Measurements from ENCODE around the gene POLE4.
A peak's percentile ranks its signal among the peaks of the same experiment; 100 is the strongest.

POLE4 gene, protein sequence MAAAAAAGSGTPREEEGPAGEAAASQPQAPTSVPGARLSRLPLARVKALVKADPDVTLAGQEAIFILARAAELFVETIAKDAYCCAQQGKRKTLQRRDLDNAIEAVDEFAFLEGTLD

DNA sequence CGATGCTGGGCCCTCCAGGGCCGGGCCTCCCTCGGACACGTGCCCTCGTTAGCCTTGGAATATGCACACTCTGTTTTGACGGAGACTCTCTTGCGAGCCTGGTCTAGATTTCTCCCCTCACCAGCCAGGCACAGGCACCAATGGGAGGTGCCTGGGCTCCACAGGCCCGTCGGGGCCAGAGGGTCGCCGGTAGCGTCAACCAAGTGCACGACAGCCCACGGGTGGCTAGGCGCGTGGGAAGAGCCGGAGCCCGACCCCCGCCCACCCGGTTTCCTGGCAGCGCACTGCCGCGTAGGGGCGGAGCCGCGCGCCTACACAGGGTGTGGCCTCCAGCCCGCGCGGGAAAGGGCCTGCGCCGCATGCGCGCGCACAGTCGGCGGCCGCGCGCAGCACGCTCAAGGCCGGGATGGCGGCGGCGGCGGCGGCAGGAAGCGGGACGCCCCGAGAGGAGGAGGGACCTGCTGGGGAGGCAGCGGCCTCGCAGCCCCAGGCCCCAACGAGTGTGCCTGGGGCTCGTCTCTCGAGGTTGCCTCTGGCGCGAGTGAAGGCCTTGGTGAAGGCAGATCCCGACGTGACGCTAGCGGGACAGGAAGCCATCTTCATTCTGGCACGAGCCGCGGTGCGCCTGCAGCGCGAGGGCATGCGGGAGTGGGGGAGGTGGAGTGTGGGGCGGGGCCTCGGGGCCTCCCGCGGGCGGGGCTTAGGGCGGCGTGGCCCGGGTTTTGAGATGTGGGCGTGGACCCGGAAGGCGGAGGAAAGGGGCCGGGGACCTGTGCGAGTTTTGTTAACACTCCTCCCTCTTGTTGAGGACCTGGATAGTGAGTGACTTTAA lies at the start of gene POLE4:
Gene POLE4 (plus strand): TSS at position 370 of the 832 bp plus-strand sequence. CDS start 37 bp downstream, at position 407.
- DNase-seq, result peak; percentile 95

DNA sequence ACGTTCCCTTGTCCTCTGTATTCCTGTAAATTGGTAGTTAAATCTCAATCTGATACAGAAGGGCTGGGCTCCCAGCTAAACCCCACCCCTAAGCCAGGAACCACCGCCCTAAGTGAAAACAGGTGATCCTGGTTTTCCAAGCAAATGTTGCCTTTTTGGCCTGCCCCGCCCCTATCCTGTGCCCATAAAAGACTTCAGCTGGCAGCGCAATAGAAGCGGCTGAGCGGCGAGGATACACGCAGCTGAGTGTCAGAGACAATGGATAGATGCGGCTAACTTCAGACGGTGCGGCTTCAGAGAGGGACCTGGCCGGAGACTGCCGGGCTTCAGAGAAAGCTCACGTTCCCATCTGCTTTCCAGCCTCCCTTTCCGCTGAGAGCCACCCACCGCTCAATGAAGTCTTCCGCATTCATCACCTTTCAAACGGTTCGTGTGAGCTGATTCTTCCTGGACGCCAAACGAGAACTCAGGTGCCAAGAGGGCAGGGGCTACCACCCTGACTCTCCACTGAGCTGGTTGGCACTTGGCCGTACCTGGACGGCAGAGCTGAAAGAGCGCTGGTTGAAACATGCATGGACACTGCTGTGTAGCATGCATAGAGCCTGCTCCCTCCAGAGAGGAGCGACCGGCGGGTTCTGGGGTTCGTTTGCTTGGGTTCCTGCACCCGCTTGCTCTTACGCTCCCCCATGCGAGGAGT lies 49.5 kb upstream of the POLE4 start:
- peak; percentile 19 for DNase-seq

DNA sequence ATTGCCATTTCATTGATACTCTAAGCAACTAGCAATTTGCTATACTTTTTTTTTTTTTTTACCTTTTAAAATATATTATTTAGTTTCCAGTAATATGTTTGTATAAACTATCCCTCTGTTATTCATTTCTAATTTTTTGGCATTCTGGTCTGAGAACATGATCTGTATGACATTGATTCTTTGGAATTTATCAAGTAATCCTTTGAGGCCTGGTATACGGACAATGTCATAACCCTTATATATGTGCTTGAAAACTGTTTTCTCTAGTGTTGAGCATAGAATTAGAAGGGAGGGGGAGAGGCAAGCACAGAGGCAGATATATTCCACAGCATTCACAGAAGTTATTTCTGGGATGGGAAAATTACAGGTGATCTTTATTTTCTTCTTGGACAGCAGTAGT lies 48.2 kb upstream of the POLE4 start:
- DNase-seq, result no peak

DNA sequence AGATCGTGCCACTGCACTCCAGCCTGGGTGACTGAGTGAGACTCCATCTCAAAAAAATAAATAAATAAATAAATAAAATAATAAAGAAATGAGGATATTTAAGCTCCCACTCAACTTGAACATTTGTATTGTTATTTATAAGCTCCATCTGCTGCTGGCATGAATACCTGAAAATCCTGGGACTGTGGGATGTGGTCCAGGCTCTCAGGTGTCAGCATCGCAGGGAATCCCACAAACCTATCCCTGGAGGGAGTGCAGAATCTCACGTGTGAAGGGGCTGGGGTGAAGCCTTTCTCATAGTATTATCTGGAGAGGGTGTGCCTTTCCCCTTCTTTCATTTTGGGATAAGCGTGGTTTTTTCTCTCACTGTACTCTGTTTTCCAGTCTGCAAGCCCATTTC lies 47.4 kb upstream of the POLE4 start:
- DNase-seq, result no peak

DNA sequence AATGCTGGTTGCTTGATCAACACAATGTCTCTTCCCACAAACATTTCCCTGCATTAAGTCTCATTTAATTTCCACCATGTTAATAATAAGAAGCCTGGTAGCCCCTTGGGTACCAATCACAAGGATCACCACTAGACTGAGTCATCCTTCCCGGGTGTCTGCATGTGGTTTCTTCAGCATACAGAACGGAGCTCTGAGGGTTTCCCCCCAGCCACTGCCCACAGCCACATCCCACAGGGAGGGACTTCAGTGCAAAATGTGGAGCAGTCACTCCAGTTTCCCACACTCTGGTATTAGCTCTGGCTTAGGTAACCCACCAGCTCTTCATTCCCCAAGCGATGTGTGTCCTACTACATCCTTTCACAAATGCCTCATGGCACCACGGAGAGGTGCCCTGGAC lies 42.7 kb upstream of the POLE4 start:
- DNase-seq, result no peak

DNA sequence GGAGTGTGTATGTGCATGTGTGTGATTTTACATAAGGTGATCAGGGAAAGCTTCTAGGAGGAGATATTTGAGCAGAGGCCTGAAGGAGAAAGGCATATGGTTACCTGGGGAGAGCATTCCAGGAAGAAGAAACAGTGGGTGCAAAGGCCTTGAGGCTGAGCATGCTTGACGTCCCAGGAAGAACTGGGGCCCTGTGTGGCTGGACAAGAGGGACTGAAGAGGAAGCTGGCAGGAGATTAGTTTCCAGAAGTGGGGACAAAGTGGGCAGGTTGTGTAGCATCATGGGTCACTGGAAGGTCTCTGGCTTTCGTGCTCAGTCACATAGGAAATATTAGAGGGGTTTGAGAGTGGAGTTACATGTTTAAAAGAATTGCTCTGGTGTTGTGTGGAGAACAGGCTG lies 42.0 kb upstream of the POLE4 start:
- DNase-seq, result no peak

DNA sequence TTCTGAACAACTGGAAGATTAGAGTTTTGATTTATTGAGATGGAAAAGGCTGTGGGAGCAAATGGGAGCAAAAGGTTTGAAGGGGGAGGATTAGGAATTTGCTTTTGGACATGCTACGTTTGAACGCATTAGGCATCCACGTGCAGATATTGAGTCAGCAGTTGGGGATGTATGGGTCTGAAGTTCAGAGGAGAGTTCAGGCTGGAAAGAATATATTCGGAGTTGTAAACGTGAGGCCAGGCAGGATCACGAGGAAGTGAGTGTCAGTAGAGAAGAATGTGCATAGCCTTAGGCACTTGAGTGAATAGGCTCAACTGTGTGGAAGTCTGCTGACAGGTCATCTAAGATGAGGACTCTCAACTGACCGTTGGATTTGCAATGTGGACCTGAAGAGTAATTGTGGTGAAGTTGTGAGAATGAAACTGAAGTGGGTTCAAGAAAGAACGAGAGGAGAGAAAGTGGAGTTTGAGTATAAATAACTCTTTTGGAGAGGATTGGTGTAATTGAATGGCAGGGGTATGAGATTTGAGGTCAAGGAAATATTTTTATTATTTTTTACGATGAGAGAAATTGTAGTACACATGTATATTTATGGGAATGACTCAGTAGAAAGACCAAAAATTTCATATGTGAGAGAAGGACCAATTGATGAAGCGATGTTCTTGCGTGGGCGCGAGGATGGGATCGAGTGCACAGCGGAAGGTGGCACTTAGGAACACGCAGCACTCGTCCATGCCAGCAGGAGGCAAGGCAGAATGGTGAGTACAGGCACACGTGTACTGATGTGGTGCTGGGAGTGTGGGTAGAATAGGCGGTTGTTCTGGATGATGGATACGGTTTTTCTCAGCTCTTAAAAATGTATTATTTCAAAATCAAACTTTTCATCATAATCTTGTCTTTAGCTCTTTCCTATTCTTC lies 40.5 kb upstream of the POLE4 start:
- DNase-seq, result no peak

DNA sequence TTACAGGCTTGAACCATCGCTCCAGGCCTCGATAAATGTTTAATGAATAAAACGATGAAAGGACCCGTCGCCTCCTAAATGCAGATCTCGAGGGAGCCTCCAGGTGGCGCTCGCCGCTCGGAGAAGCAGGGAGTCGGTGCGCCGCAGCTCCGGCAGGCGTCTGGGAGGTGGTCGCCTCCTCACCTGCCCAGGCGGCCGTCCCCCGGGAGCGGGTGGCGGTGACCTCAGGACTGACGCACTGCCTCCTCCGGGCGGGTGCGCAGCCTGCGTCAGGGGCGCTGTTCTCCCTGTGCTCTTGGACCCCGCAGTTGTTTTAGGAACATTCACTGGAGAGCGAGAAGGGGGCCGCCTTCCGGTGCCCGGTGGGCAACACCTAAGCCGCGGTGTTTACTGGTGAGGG lies 38.6 kb upstream of the POLE4 start:
- peak; percentile 83 for DNase-seq

DNA sequence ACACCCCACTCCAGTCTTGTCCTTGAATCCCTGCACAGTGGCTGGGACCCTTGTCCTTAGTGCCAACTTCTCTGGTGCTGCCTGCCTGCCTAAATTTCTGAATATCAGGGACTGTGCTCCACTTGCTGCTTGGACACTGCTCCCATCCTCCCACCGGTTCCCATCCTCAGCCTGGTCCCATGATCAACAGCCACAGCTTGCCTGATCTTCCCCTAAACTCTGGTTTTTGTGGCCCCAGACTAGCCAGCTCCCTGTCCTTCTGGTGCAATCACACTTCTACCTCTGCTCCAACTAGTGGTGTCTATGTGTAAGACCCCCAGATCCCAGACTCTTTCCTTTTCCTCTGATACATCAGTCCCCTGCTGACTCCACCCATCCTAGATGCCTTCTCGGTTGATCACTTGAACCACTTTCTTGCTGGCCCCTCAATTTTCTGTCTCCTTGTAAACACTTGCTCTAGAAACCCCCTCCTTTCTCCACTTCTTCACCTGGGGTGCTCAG lies 37.2 kb upstream of the POLE4 start:
- no peak for DNase-seq

DNA sequence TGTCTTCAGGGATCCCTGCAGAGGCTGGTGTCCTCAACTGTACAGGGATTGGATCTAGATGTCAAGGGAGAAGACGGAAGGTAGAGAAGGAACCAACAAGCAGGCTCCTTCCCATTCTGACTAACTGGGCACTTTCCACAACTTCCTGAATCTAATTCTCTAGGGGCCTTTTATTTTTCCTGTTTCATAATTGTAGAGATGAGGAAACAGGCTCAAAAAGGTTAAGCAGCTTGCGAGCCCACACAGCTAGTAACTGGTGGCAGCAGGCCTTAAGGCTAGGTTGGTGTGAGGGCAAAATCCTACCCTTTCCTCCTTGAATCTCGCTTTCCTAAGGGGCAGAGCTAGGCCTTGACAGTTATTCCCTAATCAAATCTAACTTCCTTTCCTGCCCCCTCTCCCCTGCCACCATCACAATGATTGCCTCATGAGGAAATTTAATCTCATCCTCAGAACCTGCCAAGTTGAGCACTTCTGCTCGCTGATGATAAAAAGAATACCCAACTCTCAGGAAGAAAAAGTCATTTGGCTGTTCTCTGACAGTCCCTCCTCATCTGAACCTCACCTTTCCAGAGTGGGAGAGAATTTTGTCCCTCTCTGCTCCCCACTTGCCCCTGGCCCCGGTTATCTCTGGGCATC lies 35.7 kb upstream of the POLE4 start:
- no peak for DNase-seq

DNA sequence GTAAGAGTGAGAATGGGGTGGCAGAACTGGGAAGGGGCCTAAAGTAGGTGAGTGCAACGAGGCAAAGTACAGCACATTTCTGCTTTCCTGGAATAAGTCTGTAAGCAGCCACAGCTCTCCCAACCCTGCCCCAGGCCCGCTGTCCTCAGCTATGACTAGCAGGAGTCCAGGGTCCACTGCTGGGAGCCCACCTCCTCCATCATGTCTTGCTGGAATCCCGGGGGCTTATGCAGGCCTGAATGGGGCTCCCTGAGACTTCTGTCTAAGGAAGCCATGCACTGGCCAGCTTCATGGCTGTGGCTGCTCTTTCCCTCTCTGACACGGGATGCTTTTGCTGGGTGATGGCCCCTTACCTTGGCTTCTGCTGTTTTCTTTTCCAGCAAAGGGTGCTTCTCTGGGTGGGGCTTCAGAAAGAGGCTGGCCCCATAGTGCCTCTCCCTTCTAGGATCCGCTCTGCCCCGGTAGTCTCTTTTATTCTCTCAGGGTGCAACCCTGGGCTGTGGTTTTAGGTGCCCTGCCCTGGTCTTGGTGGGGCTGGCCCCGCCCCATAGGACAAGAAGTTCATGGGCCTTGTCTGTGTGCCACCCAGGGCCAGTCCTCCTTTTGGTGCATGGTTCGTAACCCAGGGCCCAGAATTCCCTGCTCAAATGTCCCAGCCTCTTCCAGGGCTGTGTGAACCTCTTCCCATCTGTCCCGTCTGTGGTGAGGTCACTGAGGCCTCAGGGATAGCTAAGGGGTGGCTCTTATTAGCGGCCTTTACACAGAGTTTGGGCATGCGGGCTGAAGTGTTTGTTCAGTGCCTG lies 33.8 kb upstream of the POLE4 start:
- DNase-seq, result no peak

DNA sequence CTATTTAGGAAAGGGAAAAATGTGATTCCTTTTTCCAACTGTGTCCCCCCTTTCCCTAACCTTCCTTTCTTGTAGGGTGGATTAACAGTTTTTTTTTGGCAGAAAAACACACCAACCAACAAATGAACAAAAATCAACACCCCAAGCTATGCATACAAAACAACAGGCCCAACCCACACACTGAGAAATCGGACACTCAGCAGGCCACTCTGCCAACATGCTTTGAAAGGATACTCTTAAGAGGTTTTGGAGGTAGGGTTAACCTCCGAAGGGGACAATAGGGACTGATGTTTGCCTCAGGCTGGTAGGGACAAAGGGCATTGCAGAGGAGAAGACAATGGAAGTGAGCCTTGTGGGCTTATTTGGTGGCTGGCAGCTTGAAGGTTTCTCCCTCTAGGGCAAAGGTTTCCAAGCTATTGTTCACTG lies 33.1 kb upstream of the POLE4 start:
- DNase-seq, result no peak

DNA sequence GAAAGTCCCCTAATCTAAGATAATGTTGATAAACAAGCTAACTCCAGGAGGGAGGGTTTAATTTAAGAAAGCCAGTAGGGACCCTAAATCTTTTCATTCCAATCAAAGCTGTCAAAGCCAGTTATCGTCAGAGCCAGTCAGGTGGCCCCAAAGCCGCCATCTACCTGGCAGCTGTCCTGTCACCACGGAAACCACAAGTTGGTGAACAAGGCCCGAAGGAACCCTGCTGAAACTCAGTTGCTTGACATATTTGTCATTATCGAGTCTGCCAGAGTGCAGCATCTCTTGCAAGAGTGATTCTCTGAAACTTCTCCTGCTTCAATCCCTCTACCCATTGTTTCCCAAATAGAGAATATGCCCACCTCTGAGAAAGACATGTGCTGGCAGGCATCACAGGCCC lies 30.8 kb upstream of the POLE4 start:
- peak; percentile 35 for DNase-seq

DNA sequence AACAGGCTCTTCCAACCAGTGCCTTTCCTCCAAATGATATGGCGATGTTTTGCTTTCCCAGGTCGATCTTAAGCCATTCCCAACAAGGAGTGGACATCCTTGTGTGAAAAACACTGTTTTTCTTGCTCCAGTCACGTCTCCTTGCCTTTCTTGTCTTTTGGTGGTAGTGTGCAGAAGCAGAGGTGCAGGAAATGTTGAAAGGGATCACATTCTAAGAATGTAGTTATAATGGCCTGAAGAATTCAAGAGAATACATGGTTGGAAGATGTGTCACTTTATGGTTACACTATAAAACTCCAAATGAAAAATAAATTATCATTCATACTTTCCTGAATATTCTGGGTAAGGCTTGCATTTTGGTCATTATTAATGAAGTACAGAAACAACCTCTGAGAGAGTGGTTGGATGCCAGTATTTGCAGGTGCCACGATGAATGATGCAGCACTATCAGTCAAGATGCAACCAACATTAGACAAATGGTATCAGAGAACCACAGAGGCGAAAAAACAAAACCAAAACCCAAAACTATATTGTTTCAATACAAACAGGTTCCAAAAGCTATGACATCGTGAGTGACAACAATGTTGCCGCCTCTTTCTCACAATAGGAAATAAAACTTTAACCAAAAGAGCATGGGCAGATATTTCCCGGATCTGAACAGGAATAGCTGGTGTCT lies 27.5 kb upstream of the POLE4 start:
- no peak for DNase-seq

DNA sequence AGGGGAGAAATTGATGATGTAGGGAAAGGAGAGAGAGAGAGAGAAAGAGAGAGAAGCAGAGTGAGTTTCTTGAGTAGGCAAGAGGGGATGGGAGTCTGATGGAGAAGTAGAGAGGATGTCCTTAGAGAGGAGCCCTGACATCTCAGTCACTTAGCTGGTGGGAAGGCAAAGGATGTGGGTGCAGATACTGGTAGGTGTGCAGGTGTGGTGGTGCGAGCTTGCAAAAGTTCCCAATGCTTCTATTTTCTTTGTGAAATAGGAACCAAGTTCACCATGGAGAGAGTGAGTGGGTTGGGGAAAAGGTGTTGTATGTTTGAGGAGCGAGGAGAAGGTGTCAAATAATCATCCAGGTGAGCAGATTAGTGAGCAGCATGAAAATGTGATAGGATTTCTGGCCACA lies 26.5 kb upstream of the POLE4 start:
- DNase-seq, result no peak

DNA sequence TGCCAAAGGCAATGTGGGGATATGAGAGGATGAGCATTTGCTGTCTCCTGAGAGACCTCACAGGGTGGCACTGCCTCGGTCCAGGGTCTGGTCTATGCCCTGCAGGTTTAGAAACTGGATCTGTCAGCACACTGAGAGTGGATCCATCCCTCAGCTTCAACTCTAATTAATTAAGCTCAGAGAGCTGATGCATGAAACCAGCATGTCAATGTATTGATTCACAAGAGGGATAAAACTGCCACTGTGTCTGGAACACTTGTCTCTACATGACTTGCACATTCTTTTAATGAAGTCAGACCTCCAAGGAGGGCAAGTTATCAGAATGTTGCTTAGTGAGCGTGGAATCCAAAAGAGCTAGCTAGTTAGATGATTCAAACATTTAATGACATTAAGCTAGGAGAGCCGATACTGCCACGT lies 22.5 kb upstream of the POLE4 start:
- DNase-seq, result peak; percentile 87

DNA sequence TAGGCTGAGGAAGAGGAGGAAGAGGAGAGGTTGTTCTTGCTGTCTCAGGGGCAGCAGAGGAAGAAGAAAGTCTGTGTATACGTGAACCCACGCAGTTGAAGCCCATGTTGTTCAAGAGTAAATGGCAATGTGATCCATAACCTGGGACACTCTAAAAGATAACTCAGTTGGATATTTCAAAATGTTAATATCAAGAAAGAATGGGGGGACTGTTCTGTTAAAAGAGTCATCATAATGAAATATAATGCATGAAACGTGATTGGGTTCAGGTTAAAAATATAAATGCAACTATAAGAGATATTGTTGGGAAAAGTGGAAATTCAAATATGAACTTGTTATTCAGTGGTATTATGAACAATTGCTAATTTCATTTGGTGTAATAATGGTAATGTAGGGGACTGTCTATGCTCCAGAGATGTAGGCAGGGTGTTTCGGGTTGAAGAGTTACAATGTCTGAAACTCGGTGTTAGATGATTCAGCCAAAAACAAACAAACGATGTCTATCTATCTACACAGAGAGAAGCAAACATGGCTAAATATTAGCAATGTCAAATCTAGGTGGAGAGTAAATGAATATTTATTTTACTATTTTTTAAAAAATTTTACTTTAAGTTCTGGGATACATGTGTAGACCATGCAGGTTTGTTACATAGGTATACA lies 21.1 kb upstream of the POLE4 start:
- DNase-seq, result no peak

DNA sequence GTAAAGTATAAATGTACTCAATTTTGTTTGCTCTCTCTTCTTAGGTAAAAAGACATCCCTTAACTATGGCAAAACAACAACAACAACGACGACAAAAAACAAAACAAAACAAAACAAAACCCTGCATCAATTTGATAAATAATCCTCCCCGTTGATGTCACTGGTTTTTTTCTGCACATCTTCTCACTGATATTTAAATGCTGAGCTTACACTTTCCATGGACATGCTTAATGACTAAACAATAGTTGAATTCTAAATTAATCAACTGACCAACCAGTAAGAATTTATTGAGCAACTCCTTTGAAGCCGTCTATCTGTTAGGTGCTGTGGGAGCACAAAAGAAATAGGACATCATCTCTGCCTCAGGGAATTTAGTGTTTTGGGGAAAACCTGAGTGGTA lies 20.2 kb upstream of the POLE4 start:
- DNase-seq, result no peak

DNA sequence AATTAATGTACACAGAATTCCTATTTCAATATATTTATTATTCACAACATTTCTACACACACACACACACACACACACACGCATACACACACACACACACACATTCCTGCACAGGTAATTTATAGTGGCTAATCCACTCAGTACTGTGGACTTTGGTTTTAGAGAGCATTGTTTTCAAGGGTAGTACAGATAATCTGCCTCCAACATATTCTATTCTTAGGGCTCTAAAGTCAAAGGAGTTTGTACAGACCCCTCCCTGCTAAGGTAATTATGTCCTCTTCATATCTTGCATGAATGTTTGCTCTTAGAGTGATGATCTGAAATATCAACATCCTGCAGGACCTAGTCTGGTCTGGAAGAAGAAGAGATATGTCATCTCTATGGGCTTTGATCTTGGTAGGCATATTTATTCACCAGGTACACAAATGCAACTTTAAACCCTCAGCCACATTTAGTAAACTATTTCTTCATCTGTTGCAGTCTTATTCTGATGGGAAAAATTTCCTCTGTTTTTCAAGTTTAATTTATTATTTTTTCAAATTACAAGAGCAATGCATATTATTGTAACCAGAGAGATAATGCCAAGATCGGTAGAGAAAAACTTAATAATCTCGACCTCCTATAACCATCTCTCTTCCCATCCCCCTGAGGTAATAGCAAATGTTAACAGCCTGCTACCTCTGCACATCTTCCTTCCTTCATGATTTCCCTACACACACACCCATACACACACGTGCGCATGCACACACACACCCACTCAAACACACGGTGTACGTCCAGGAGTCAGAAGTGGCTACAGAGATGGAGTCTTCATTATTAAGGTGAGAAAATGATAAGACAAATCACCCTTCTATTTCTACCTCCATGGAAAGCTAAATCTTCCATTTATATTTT lies 18.3 kb upstream of the POLE4 start:
- DNase-seq, result no peak
